Osteocyte (in vitro differentiated cells): ENCODE results near the gene CHCHD4. TPM values are rescaled to one million over a fixed set of nuclear protein-coding genes. Genes with fewer than 3 reads are reported as not detected.

Experiments used
- DNase-seq: peaks from one replicate; pipeline ENCODE4 v3.0.0; 2021; ENCODE audit warnings: mixed read lengths; ENCODE audit not compliant: unreplicated experiment; ENCODE audit errors: extremely low spot score
- H3K27ac Mint-ChIP-seq: one replicate; pipeline ENCODE4 v1.8.0; 2021; ENCODE audit warnings: mild to moderate bottlenecking, mixed read lengths; ENCODE audit not compliant: unreplicated experiment
- H3K27me3 Mint-ChIP-seq: one replicate; pipeline ENCODE4 v1.8.0; 2021; ENCODE audit warnings: mixed read lengths; ENCODE audit not compliant: unreplicated experiment
- H3K36me3 Mint-ChIP-seq: one replicate; pipeline ENCODE4 v1.8.0; 2021; ENCODE audit warnings: mixed read lengths; ENCODE audit not compliant: unreplicated experiment
- H3K4me1 Mint-ChIP-seq: one replicate; pipeline ENCODE4 v1.8.0; 2021; ENCODE audit warnings: mixed read lengths; ENCODE audit not compliant: unreplicated experiment
- H3K4me3 Mint-ChIP-seq: one replicate; pipeline ENCODE4 v1.8.0; 2021; ENCODE audit warnings: mild to moderate bottlenecking, moderate library complexity, mixed read lengths; ENCODE audit not compliant: unreplicated experiment
- H3K9me3 Mint-ChIP-seq: one replicate; pipeline ENCODE4 v1.8.0; 2021; ENCODE audit warnings: mixed read lengths; ENCODE audit not compliant: unreplicated experiment
- CTCF ChIP-seq: fragments of 200-600 bp; sonication (generic); IDR thresholded peaks from 2 replicates; pipeline ENCODE4 v1.5.0; 2021; ENCODE audit warnings: antibody characterized with exemption, mild to moderate bottlenecking, moderate library complexity
- total RNA-seq: library from RNA; stranded (reverse); gene quantifications from 2 replicates; pipeline ENCODE4 v1.2.1, GENCODE V29; 2021

The CHCHD4 gene
- total RNA-seq, 1 donor from 2014 or later = 7.2 TPM

- H3K9me3 Mint-ChIP-seq = no peaks in the 10 kb centered on the region
- no peak for DNase-seq
- H3K27ac Mint-ChIP-seq = no peak overlapping the region
- peaks cover 12% of the 10 kb centered on the region for H3K27me3 Mint-ChIP-seq
- H3K4me1 Mint-ChIP-seq = no peaks in the 10 kb centered on the region
- no peak overlapping the region for H3K4me3 Mint-ChIP-seq
- TF ChIP-seq CTCF = no peak
- H3K36me3 Mint-ChIP-seq = no peaks in the 10 kb centered on the region
Measured at GRCh38 chr3:14064910-14065309, 59.8 kb downstream of the CHCHD4 start.

GRCh38 chr3:14063152-14063551, 61.5 kb downstream of the CHCHD4 start:
- Mint-ChIP-seq H3K4me3 (no peak overlapping the region), H3K9me3 (no peaks in the 10 kb centered on the region), H3K36me3 (no peaks in the 10 kb centered on the region), H3K4me1 (no peaks in the 10 kb centered on the region), H3K27me3 (peaks cover 12% of the 10 kb centered on the region), H3K27ac (no peak overlapping the region)
- TF ChIP-seq CTCF = no peak
- no peak for DNase-seq

Other genes with a start within 250 kb of the CHCHD4 start
- gene WNT7A, start 244.8 kb downstream of the CHCHD4 start, total RNA-seq = not detected in 2 replicates
- gene TMEM43, start 182 bp upstream of the CHCHD4 start, total RNA-seq = 73.3 and 76.5 TPM in 2 replicates
- gene XPC, start 53.7 kb upstream of the CHCHD4 start, total RNA-seq = 39.4 and 41.5 TPM in 2 replicates
- gene LSM3, start 53.9 kb upstream of the CHCHD4 start, total RNA-seq = 9.9 and 10.0 TPM in 2 replicates